Loucy (cell line): ENCODE results near the gene SATL1.
A peak's percentile ranks its signal among the peaks of the same experiment; 100 is the strongest.

ENCODE experiments used
- H2AFZ ChIP-seq: fragments of 200-600 bp; sonication (generic); 2 replicates; pipeline ENCODE4 v1.6.0; 2016; ENCODE audit warnings: antibody characterized with exemption, mild to moderate bottlenecking, low read length, moderate library complexity
- H3F3A ChIP-seq: fragments of 200-600 bp; 2 replicates; pipeline ENCODE4 v1.6.0; 2016; ENCODE audit warnings: antibody characterized with exemption, low read depth, mild to moderate bottlenecking
- H3K27me3 ChIP-seq: fragments of 200-600 bp; sonication (generic); 2 replicates; pipeline ENCODE4 v1.6.1; 2014; ENCODE audit warnings: low read length, mild to moderate bottlenecking; ENCODE audit not compliant: insufficient read depth, poor library complexity, severe bottlenecking
- H3K36me3 ChIP-seq: fragments of 200-600 bp; sonication (generic); 2 replicates; pipeline ENCODE4 v1.6.1; 2016; ENCODE audit warnings: low read length; ENCODE audit not compliant: insufficient read depth
- H3K4me1 ChIP-seq: fragments of 200-600 bp; sonication (generic); 2 replicates; pipeline ENCODE4 v1.5.1; 2014; ENCODE audit warnings: low read length, mild to moderate bottlenecking; ENCODE audit not compliant: insufficient read depth, poor library complexity, severe bottlenecking
- H3K4me2 ChIP-seq: fragments of 200-600 bp; sonication (generic); 2 replicates; pipeline ENCODE4 v1.6.0; 2014; ENCODE audit warnings: antibody characterized with exemption, low read length, low read depth, mild to moderate bottlenecking; ENCODE audit not compliant: poor library complexity, severe bottlenecking
- H3K4me3 ChIP-seq: fragments of 200-600 bp; sonication (generic); 2 replicates; pipeline ENCODE4 v1.5.1; 2014; ENCODE audit warnings: low read length, mild to moderate bottlenecking, mixed read lengths; ENCODE audit not compliant: poor library complexity, severe bottlenecking
- H3K79me2 ChIP-seq: fragments of 200-600 bp; sonication (generic); 2 replicates; pipeline ENCODE4 v1.6.1; 2014; ENCODE audit warnings: low read length; ENCODE audit not compliant: insufficient read depth
- H3K9ac ChIP-seq: fragments of 200-600 bp; sonication (generic); 2 replicates; pipeline ENCODE4 v1.6.0; 2014; ENCODE audit warnings: mild to moderate bottlenecking, low read depth, low read length, moderate library complexity; ENCODE audit not compliant: poor library complexity, severe bottlenecking
- H3K9me2 ChIP-seq: fragments of 200-600 bp; sonication (generic); replicated peaks from 2 replicates; pipeline ENCODE4 v1.6.1; 2016; ENCODE audit warnings: low read depth, low read length, mixed read lengths
- H3K9me3 ChIP-seq: fragments of 200-600 bp; sonication (generic); 2 replicates; pipeline ENCODE4 v1.6.1; 2014; ENCODE audit warnings: mild to moderate bottlenecking, antibody characterized with exemption, low read length, low read depth; ENCODE audit not compliant: insufficient read depth
- H4K20me1 ChIP-seq: fragments of 200-600 bp; sonication (generic); 2 replicates; pipeline ENCODE4 v1.6.0; 2014; ENCODE audit warnings: antibody characterized with exemption, low read length, mild to moderate bottlenecking; ENCODE audit not compliant: insufficient read depth, poor library complexity, severe bottlenecking
- EZH2phosphoT487 ChIP-seq: fragments of 200-600 bp; IDR thresholded peaks from 2 replicates; pipeline ENCODE4 v1.6.1; 2018; ENCODE audit warnings: antibody characterized with exemption, mild to moderate bottlenecking, moderate library complexity, borderline replicate concordance
- TF ChIP-seq, protein P1 (sequence below): fragments of 200-600 bp; sonication (generic); conservative IDR thresholded peaks from 2 replicates; pipeline ENCODE4 v1.5.1; 2014; ENCODE audit warnings: mild to moderate bottlenecking, antibody characterized with exemption, low read length

Gene SATL1

DNA sequence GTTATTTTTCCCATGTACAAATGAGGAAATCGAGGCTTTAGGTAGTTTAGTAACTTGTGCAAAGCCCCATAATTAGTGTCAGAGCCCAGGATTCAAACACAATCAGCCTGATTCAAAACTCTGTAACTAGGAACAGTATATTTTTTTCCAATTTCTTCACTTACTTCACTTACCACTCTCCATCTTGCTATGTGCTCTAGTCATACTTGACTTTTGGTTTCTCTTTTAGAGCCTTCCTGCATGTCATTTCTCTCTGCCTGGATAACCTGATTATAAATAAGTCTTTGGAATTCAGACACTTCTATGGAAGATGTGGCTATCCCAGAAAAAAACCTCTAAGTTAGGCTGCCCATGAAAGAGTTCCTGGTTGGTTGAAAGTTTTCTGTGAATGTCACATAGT lies 22.2 kb downstream of the SATL1 start:
- peak overlapping the region; percentile 11 for H3K4me2 ChIP-seq
- TF ChIP-seq, protein P1, sequence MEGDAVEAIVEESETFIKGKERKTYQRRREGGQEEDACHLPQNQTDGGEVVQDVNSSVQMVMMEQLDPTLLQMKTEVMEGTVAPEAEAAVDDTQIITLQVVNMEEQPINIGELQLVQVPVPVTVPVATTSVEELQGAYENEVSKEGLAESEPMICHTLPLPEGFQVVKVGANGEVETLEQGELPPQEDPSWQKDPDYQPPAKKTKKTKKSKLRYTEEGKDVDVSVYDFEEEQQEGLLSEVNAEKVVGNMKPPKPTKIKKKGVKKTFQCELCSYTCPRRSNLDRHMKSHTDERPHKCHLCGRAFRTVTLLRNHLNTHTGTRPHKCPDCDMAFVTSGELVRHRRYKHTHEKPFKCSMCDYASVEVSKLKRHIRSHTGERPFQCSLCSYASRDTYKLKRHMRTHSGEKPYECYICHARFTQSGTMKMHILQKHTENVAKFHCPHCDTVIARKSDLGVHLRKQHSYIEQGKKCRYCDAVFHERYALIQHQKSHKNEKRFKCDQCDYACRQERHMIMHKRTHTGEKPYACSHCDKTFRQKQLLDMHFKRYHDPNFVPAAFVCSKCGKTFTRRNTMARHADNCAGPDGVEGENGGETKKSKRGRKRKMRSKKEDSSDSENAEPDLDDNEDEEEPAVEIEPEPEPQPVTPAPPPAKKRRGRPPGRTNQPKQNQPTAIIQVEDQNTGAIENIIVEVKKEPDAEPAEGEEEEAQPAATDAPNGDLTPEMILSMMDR: no peak
- TF ChIP-seq EZH2phosphoT487: no peak
- H3K27me3 ChIP-seq: no peaks in the 10 kb centered on the region
- no peaks in the 10 kb centered on the region for H4K20me1 ChIP-seq
- H3F3A ChIP-seq: no peaks in the 10 kb centered on the region
- no peaks in the 10 kb centered on the region for H3K9me2 ChIP-seq
- H3K4me1 ChIP-seq: no peaks in the 10 kb centered on the region
- no peak overlapping the region for H3K9ac ChIP-seq
- H3K9me3 ChIP-seq: no peaks in the 10 kb centered on the region
- peak overlapping the region; percentile 73 for H2AFZ ChIP-seq
- H3K36me3 ChIP-seq: no peaks in the 10 kb centered on the region
- no peak overlapping the region for H3K4me3 ChIP-seq
- no peaks in the 10 kb centered on the region for H3K79me2 ChIP-seq

DNA sequence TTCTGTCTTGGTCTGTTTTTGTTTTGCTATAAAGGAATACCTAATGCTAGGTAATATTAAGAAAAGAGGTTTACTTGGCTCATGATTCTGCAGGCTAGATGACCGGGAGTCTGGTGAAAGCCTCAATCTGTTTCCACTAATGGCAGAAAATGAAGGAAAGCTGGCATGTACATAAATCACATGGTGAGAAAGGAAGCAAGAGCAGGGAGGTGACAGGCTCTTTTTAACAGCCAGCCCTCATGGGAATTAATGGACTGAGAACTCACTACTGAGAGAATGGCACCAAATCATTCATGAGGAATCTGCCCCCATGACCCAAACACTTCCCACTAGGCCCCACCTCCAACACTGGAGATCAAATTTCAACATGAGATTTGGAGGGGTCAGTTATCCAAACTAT lies 27.6 kb downstream of the SATL1 start:
- Histone ChIP-seq H3K36me3 (no peaks in the 10 kb centered on the region), H3F3A (no peaks in the 10 kb centered on the region), H3K9me2 (no peaks in the 10 kb centered on the region), H3K9ac (no peak overlapping the region), H3K4me2 (no peak overlapping the region), H3K27me3 (no peaks in the 10 kb centered on the region), H3K9me3 (no peaks in the 10 kb centered on the region), H3K79me2 (no peaks in the 10 kb centered on the region), H4K20me1 (no peaks in the 10 kb centered on the region), H3K4me1 (no peaks in the 10 kb centered on the region), H2AFZ (no peak overlapping the region), H3K4me3 (no peak overlapping the region)
- TF ChIP-seq EZH2phosphoT487: no peak
- TF ChIP-seq, protein P1: no peak

DNA sequence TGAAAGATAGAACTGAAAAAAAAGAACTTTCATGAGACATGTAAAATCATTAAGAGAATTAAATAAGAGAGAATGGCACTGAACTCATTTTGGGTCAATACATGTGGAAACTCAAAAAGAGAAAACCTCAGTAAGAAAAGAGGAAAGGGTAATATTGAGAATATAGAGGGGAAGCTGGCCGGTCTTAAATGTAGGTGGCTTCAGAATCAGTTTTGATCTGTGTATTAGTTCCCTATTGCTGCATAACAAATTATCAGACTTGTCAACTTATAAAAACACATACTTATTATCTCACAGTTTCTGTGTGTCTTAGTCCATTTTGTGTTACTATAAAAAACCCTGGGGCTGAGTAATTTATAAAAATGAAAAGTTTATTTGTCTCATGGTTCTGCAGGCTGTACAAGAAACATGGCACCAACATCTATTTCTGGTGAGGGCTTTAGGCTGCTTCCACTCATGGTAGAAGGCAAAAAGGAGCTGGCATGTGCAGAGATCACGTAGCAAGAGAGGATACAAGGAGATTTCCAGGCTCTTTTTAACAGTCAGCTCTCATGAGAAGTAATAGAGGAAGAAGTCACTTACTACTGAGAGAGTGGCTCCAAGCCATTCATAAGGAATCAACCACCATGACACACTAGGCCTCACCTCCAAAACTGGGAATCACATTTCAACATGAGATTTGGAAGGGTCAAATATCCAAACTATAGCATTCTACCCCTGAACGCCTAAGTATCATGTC lies 29.6 kb downstream of the SATL1 start:
- no peaks in the 10 kb centered on the region for H3K9me3 ChIP-seq
- TF ChIP-seq, protein P1: no peak
- TF ChIP-seq EZH2phosphoT487: no peak
- H3K36me3 ChIP-seq: no peaks in the 10 kb centered on the region
- no peaks in the 10 kb centered on the region for H3F3A ChIP-seq
- no peaks in the 10 kb centered on the region for H3K4me1 ChIP-seq
- H3K27me3 ChIP-seq: no peaks in the 10 kb centered on the region
- no peak overlapping the region for H2AFZ ChIP-seq
- H3K79me2 ChIP-seq: no peaks in the 10 kb centered on the region
- H3K4me2 ChIP-seq: no peak overlapping the region
- H3K9ac ChIP-seq: no peak overlapping the region
- no peak overlapping the region for H3K4me3 ChIP-seq
- H4K20me1 ChIP-seq: no peaks in the 10 kb centered on the region
- H3K9me2 ChIP-seq: no peaks in the 10 kb centered on the region
